Liver (tissue), 9 donors: ENCODE data around the gene RNASEH2A. TPM values are rescaled to one million over a fixed set of nuclear protein-coding genes. Genes with fewer than 3 reads are reported as not detected.

Source experiments
- DNase-seq: peaks from one replicate; pipeline ENCODE4 v3.0.0-alpha.2; 2017; ENCODE audit warnings: low spot score
- H3K27ac ChIP-seq, 2 donors: one replicate each; pipeline ENCODE4 v1.7.0; 2013; ENCODE audit warnings: inconsistent platforms in 2 of 2, low read length in 2 of 2, control low read depth in 1 of 2, low read depth in 1 of 2, mild to moderate bottlenecking in 1 of 2
- H3K27me3 ChIP-seq, 4 donors: one replicate each; pipeline versions ENCODE4 v1.6.1 to v1.7.0; 2013; ENCODE audit warnings: low read length in 3 of 4, inconsistent platforms in 1 of 4, mild to moderate bottlenecking in 1 of 4, moderate library complexity in 1 of 4; ENCODE audit not compliant: control insufficient read depth in 4 of 4, insufficient read depth in 4 of 4
- H3K36me3 ChIP-seq, 4 donors: one replicate each; pipeline versions ENCODE4 v1.6.1 to v1.7.0; 2013; ENCODE audit warnings: low read length in 3 of 4, mild to moderate bottlenecking in 3 of 4, low read depth in 1 of 4, moderate library complexity in 1 of 4; ENCODE audit not compliant: control insufficient read depth in 4 of 4, insufficient read depth in 3 of 4
- H3K4me1 ChIP-seq, 4 donors: one replicate each; pipeline versions ENCODE4 v1.6.1 to v1.7.0; 2013; ENCODE audit warnings: low read length in 3 of 4, mild to moderate bottlenecking in 3 of 4, moderate library complexity in 1 of 4; ENCODE audit not compliant: control insufficient read depth in 4 of 4, insufficient read depth in 4 of 4
- H3K4me3 ChIP-seq, 3 donors: one replicate each; pipeline versions ENCODE4 v1.6.1 to v1.7.0; 2013; ENCODE audit warnings: low read length in 3 of 3, control low read depth in 1 of 3, low read depth in 1 of 3, mild to moderate bottlenecking in 1 of 3
- H3K9ac ChIP-seq, 2 donors: one replicate each; pipeline ENCODE4 v1.7.0; 2013; ENCODE audit warnings: low read length in 2 of 2, mild to moderate bottlenecking in 2 of 2, moderate library complexity in 2 of 2, control low read depth in 1 of 2, low read depth in 1 of 2
- H3K9me3 ChIP-seq, 4 donors: one replicate each; pipeline versions ENCODE4 v1.6.1 to v1.7.0; 2013; ENCODE audit warnings: low read length in 3 of 4; ENCODE audit not compliant: control insufficient read depth in 4 of 4
- CTCF ChIP-seq: fragments of 150-350 bp; IDR thresholded peaks from 2 replicates; pipeline ENCODE4 v1.5.1; 2017; ENCODE audit warnings: improper control_type of control experiment, low read depth, low read length; ENCODE audit not compliant: missing input control
- EGR1 ChIP-seq, 2 donors: IDR thresholded peaks; 2 replicates each; pipeline ENCODE4 v1.6.1; 2016 to 2018; ENCODE audit warnings: antibody characterized with exemption in 2 of 2, low read depth in 2 of 2
- FOXA1 ChIP-seq: IDR thresholded peaks from 2 replicates; pipeline ENCODE4 v1.6.1; 2016; ENCODE audit warnings: antibody characterized with exemption
- FOXA2 ChIP-seq: IDR thresholded peaks from 2 replicates; pipeline ENCODE4 v1.6.1; 2016; ENCODE audit warnings: antibody characterized with exemption
- GABPA ChIP-seq, 2 donors: IDR thresholded peaks in 1 of 2; conservative IDR thresholded peaks in 1 of 2; 2 replicates each; pipeline ENCODE4 v1.6.1; 2016; ENCODE audit warnings: antibody characterized with exemption in 2 of 2, mild to moderate bottlenecking in 1 of 2, moderate library complexity in 1 of 2
- JUND ChIP-seq, 2 donors: IDR thresholded peaks; 2 replicates each; pipeline ENCODE4 v1.6.1; 2016; ENCODE audit warnings: antibody characterized with exemption in 2 of 2
- NR2F2 ChIP-seq: IDR thresholded peaks from 2 replicates; pipeline ENCODE4 v1.6.1; 2016; ENCODE audit warnings: antibody characterized with exemption
- REST ChIP-seq: IDR thresholded peaks from 2 replicates; pipeline ENCODE4 v1.6.1; 2016; ENCODE audit warnings: antibody characterized with exemption, mild to moderate bottlenecking
- RXRA ChIP-seq, 2 donors: IDR thresholded peaks; 2 replicates each; pipeline ENCODE4 v1.6.1; 2017 to 2018; ENCODE audit warnings: antibody characterized with exemption in 2 of 2, mild to moderate bottlenecking in 1 of 2
- TAF1 ChIP-seq: conservative IDR thresholded peaks from 2 replicates; pipeline ENCODE4 v1.6.1; 2016; ENCODE audit warnings: antibody characterized with exemption, mild to moderate bottlenecking
- YY1 ChIP-seq: IDR thresholded peaks from 2 replicates; pipeline ENCODE4 v1.6.1; 2016; ENCODE audit warnings: antibody characterized with exemption, mild to moderate bottlenecking
- ZBTB33 ChIP-seq: IDR thresholded peaks from 2 replicates; pipeline ENCODE4 v1.6.1; 2016; ENCODE audit warnings: antibody characterized with exemption
- WGBS: extraction: QIAGEN DNeasy Blood & Tissue Kit; methylation state at CpG from one replicate; pipeline ENCODE4 v1.1.7; 2013; 5-methylcytosine and 5-hydroxymethylcytosine counted together
- polyA plus RNA-seq, 2 donors: library from polyadenylated mRNA; stranded (reverse) in 1 of 2; unstranded in 1 of 2; fragments of 200-250 nt in 1 of 2; fragments of >200 nt in 1 of 2; fragmentation: Nextera tagmentation in 1 of 2; extraction: Ambion mirVana in 1 of 2; gene quantifications; one replicate each; pipeline versions ENCODE4 v1.2.1 to v1.2.3, GENCODE V29; 2013 to 2015
- total RNA-seq, 2 donors: library from RNA; depleted of rRNA; stranded (reverse); fragments of >200 nt; gene quantifications; one replicate each; pipeline ENCODE4 v1.2.3, GENCODE V29; 2014
- TF ChIP-seq, protein P1 (sequence below): IDR thresholded peaks from 2 replicates; pipeline ENCODE4 v1.6.1; 2016; ENCODE audit warnings: antibody characterized with exemption
- donor health status: healthy.
- donor health status: healthy.
- donor health status: healthy.
- donor health status: healthy.
- donor health status: healthy.

RNASEH2A gene
- total and polyA plus RNA-seq, 4 donors: 1.8 to 17.5 (median 3.5) TPM

DNA sequence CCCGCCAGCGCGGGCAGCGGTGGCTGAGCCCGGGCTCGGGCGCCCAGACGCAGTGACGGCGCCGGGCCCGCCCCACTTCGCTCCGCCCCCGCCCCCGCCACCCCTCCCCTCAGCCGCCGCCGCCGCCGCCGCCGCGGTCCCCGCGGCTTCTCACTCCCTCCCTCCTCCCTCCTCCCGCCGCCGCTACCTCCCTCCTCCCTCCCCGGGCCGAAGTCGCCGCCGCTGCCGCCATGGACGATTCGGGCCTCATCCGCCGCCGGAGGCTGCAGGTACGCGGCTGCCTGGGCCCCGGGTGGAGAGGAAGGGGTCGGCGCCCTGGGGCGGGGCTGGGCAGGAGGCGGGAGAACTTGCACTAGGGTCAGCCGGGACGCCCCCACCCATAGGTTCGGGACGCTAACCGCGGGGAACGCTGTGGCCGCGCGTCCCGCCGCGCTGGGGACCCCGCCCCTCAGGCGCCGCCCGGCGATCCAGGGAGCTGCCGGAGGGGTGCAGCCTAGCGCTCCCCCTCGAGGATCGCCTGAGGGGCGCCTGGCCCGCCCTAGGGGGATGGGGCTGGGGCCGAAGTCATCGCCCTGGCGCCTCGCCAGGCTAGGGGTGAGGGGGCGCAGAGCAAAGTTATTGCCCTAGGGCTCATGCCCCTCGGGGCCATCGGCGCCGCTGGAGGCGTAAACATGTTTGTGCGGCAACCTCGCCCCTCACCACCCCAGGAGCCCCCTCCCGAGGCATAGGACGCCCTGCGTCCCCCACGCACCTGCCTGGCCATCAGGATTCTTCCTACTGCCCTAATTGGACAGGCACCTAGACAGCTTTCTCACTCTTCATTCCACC, 27.6 kb downstream of the RNASEH2A start (continued):
- TF ChIP-seq REST: no peak
- no peak for TF ChIP-seq RXRA (IDR thresholded peaks at IDR 0.05)

- Histone ChIP-seq H3K9me3 (no peaks in the 10 kb centered on the region), H3K27me3 (peaks cover 0 to 25% (median 18%) of the 10 kb centered on the region in 4 donors), H3K4me3 (peak within 1 kb of the TSS in 1 of 3 donors; percentile 52), H3K27ac (no peak within 1 kb of the TSS), H3K36me3 (no peaks in the 10 kb centered on the region), H3K4me1 (peaks cover 0 to 15% (median 4%) of the 10 kb centered on the region in 4 donors), H3K9ac (no peak within 1 kb of the TSS)
- no peak for DNase-seq
- TF ChIP-seq, protein P1, sequence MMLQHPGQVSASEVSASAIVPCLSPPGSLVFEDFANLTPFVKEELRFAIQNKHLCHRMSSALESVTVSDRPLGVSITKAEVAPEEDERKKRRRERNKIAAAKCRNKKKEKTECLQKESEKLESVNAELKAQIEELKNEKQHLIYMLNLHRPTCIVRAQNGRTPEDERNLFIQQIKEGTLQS: no peak
- WGBS: 11% methylated on average over 20 of the region's 20 CpGs
These were observed 28.2 kb downstream of the RNASEH2A start, which contains the start of gene RTBDN for GRCh38 chr19:12834566-12834943. TSS of gene RTBDN (minus strand) at chr19:12834579. CDS start at chr19:12829979, 4,600 bp downstream.

DNA sequence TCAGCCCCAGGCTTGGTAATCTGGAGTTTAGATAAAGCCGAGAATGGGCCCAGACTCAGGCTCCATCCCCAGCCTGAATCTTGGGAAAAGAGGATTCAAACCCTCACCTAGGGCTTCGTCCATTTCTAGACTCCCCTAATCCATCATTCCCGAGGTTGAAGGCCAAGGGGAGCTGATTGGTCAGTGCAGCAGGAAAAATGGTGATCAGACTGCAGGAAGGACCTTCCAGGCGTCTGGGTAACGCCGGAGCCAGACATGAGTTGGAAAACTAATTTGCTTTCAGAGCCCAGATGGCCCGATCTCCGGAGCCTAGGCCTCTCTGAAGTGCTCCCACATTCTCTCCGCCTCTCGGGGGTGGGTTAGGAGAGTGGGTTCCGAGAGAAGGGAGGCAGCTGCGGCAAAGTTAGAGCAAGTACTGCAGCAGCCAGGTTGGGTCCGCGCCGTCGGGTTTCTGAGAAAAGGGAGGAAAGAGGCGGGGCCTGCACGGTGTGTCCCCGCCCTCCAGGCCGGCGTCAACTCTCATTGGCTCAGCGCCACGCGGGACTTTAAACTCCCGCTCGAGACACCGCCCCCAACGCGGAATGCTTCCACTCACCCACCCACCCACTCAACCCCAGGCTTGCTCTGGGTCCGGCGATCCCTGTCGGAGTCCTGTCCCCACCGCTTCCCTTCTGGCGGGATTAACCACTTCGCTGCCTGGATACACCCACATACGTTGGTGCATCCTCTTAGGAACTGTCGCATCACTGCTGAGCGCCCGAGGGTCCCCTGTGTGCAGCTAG, 28.8 kb downstream of the RNASEH2A start:
- no peak overlapping the region for H3K27ac ChIP-seq
- no peaks in the 10 kb centered on the region for H3K36me3 ChIP-seq
- peaks cover 0 to 26% (median 19%) of the 10 kb centered on the region in 4 donors for H3K27me3 ChIP-seq
- no peak for DNase-seq
- TF ChIP-seq FOXA1 (no peak), CTCF (no peak), TAF1 (no peak), JUND (IDR thresholded peaks at IDR 0.05) (no peak), EGR1 (IDR thresholded peaks at IDR 0.05; ENCODE audit: low read depth in 2 of 2) (no peak), NR2F2 (no peak), FOXA2 (no peak), ZBTB33 (no peak), REST (no peak), YY1 (no peak), GABPA (IDR thresholded peaks at IDR 0.05 in 1 of 2, conservative IDR thresholded peaks at IDR 0.05 in 1 of 2) (no peak)
- TF ChIP-seq, protein P1: no peak
- no peaks in the 10 kb centered on the region for H3K9me3 ChIP-seq
- H3K4me1 ChIP-seq: peaks cover 0 to 15% (median 4%) of the 10 kb centered on the region in 4 donors
- WGBS: 11% methylated on average over 39 of the region's 39 CpGs
- H3K9ac ChIP-seq: no peak overlapping the region
- H3K4me3 ChIP-seq: no peak overlapping the region
